Renal pelvis (tissue), 4 donors: ENCODE data around the gene SPACA5. TPM values are rescaled to one million over a fixed set of nuclear protein-coding genes. Genes with fewer than 3 reads are reported as not detected.
"Not testable (repeated sequence)": the region's sequence is repeated elsewhere in the genome, so short reads cannot be mapped to it uniquely, and the experiment has no call there.

ENCODE experiments used
- DNase-seq: peaks from one replicate; pipeline ENCODE4 v3.0.0-alpha.2; 2013
- polyA plus RNA-seq, 3 donors: library from polyadenylated mRNA; unstranded; fragments of 120-200 nt; gene quantifications; one replicate each; pipeline ENCODE4 v1.2.1, GENCODE V29; 2013; ENCODE audit not compliant: insufficient read length in 3 of 3

SPACA5 gene
- polyA plus RNA-seq, 3 donors = 0.31 TPM; not detected in 2

GRCh38 chrX:48021026-48021900 lies 14.5 kb downstream of the SPACA5 start:
- peak; percentile 82 for DNase-seq

- DNase-seq = no peak
Observed at GRCh38 chrX:48022100-48022499, 15.3 kb downstream of the SPACA5 start.

GRCh38 chrX:48022738-48023137 lies 15.9 kb downstream of the SPACA5 start:
- no peak for DNase-seq

GRCh38 chrX:48025561-48025960 lies 18.8 kb downstream of the SPACA5 start:
- DNase-seq = peak; percentile 54

- DNase-seq = not testable (repeated sequence)
Observed at GRCh38 chrX:48027545-48027944, 20.8 kb downstream of the SPACA5 start.

GRCh38 chrX:48028091-48028490 lies 21.3 kb downstream of the SPACA5 start:
- DNase-seq = no peak

GRCh38 chrX:48030237-48030636 lies 23.4 kb downstream of the SPACA5 start:
- DNase-seq = no peak

- DNase-seq = not testable (repeated sequence)
Observed at GRCh38 chrX:48030641-48031173, 23.9 kb downstream of the SPACA5 start.

GRCh38 chrX:48035891-48036290 lies 29.1 kb downstream of the SPACA5 start:
- DNase-seq = no peak

- DNase-seq = no peak
Observed at GRCh38 chrX:48043056-48043455, 36.3 kb downstream of the SPACA5 start.

GRCh38 chrX:48045410-48046311 lies 38.9 kb downstream of the SPACA5 start:
- DNase-seq = no peak

GRCh38 chrX:48046846-48047245 lies 40.1 kb downstream of the SPACA5 start:
- no peak for DNase-seq

GRCh38 chrX:48058621-48059295 lies 52.0 kb downstream of the SPACA5 start:
- DNase-seq = no peak

- DNase-seq = no peak
Observed at GRCh38 chrX:48059296-48059639, 52.5 kb downstream of the SPACA5 start.

Other genes starting within 250 kb of the SPACA5 start
- 10 to 100 TPM in 1 of 3 donors, 1 to 10 TPM in 2; 6.5 to 10.6 (median 8.9) TPM for gene ZNF81, start 170.1 kb upstream of the SPACA5 start, polyA plus RNA-seq
- gene ZNF182, start 3.0 kb upstream of the SPACA5 start, polyA plus RNA-seq = 10 to 100 TPM in 2 of 3 donors, 1 to 10 TPM in 1; 9.7 to 11.2 (median 10.2) TPM
- 1 to 10 TPM; 2.3 to 3.9 (median 3.4) TPM for gene ZNF630, start 64.7 kb downstream of the SPACA5 start, polyA plus RNA-seq
- gene SPACA5B, start 123.6 kb downstream of the SPACA5 start, polyA plus RNA-seq = not detected
- gene SSX5, start 189.8 kb downstream of the SPACA5 start, polyA plus RNA-seq = not detected
- gene SSX1, start 248.4 kb downstream of the SPACA5 start, polyA plus RNA-seq = not detected